ENCODE measurements around the gene CA11. TPM values are rescaled to one million over a fixed set of nuclear protein-coding genes. Genes with fewer than 3 reads are reported as not detected.
A peak's percentile ranks its signal among the peaks of the same experiment; 100 is the strongest.

CA11 gene
- total RNA-seq, 4 donors from 2014 or later, result 1.4 to 2.5 TPM; not detected in 2

GRCh38 chr19:48611872-48612271, 34.1 kb downstream of the CA11 start:
- intact Hi-C loops (cut with DNase I; ENCODE audit: low total_unique reads) (no loop called here), in situ Hi-C loops (cut with MboI; ENCODE audit: low pct_ligation_motif_present in 1 of 4, low pct_unique_long_range_greater_than_20kb in 1 of 4, low sequenced_read_pairs in 3 of 4) (no loop called here)
- no peak for TF ChIP-seq POLR2A (IDR thresholded peaks at IDR 0.05)
- no peak for TF ChIP-seq POLR2AphosphoS5 (IDR thresholded peaks at IDR 0.05)
- TF ChIP-seq EP300 (IDR thresholded peaks at IDR 0.05; ENCODE audit: low read depth), result no peak
- TF ChIP-seq CTCF (IDR thresholded peaks at IDR 0.05), result no peak
- H3K27me3 ChIP-seq, result no peaks in the 10 kb centered on the region
- H3K36me3 ChIP-seq, result peaks cover 0 to 17% (median 5%) of the 10 kb centered on the region in 4 donors
- no peak overlapping the region for H3K4me3 ChIP-seq
- H3K4me1 ChIP-seq, result peaks cover 14 to 25% (median 24%) of the 10 kb centered on the region in 4 donors
- 90% methylated on average over 14 of the region's 14 CpGs; no CpG with 5 or more reads in 1 of the 2 donors for WGBS, 2 donors (ENCODE audit: low coverage in 1 of 2)
- no peak for DNase-seq
- H3K27ac ChIP-seq, result no peak overlapping the region
- no peaks in the 10 kb centered on the region for H3K9me3 ChIP-seq

- Histone ChIP-seq H3K4me1 (peaks cover 0 to 12% (median 7%) of the 10 kb centered on the region in 4 donors), H3K27me3 (no peaks in the 10 kb centered on the region), H3K9me3 (no peaks in the 10 kb centered on the region), H3K27ac (no peak overlapping the region), H3K4me3 (no peak overlapping the region), H3K36me3 (no peaks in the 10 kb centered on the region)
- TF ChIP-seq POLR2AphosphoS5 (IDR thresholded peaks at IDR 0.05) (no peak), CTCF (IDR thresholded peaks at IDR 0.05) (no peak), POLR2A (IDR thresholded peaks at IDR 0.05) (no peak), EP300 (IDR thresholded peaks at IDR 0.05; ENCODE audit: low read depth) (no peak)
- no peak for DNase-seq
- in situ Hi-C loops (cut with MboI; ENCODE audit: low pct_ligation_motif_present in 1 of 4, low pct_unique_long_range_greater_than_20kb in 1 of 4, low sequenced_read_pairs in 3 of 4), result no loop called here
- WGBS, 2 donors (ENCODE audit: low coverage in 1 of 2), result 89 to 95% methylated on average over 6 to 20 of the region's 20 CpGs
- intact Hi-C loops (cut with DNase I; ENCODE audit: low total_unique reads), result no loop called here
These were observed 36.3 kb downstream of the CA11 start for GRCh38 chr19:48609571-48610108.

- no peaks in the 10 kb centered on the region for H3K36me3 ChIP-seq
- H3K4me1 ChIP-seq, result peaks cover 0 to 12% (median 7%) of the 10 kb centered on the region in 4 donors
- H3K4me3 ChIP-seq, result no peak overlapping the region
- 12% methylated on average over 7 of the region's 9 CpGs; no CpG with 5 or more reads in 1 of the 2 donors for WGBS, 2 donors (ENCODE audit: low coverage in 1 of 2)
- intact Hi-C loops (cut with DNase I; ENCODE audit: low total_unique reads), result no loop called here
- no peaks in the 10 kb centered on the region for H3K9me3 ChIP-seq
- in situ Hi-C loops (cut with MboI; ENCODE audit: low pct_ligation_motif_present in 1 of 4, low pct_unique_long_range_greater_than_20kb in 1 of 4, low sequenced_read_pairs in 3 of 4), result no loop called here
- TF ChIP-seq CTCF (IDR thresholded peaks at IDR 0.05) (peak; percentile 30 to 47 (median 37)), EP300 (IDR thresholded peaks at IDR 0.05; ENCODE audit: low read depth) (no peak), POLR2AphosphoS5 (IDR thresholded peaks at IDR 0.05) (no peak), POLR2A (IDR thresholded peaks at IDR 0.05) (no peak)
- peak; percentile 68 for DNase-seq
- no peaks in the 10 kb centered on the region for H3K27me3 ChIP-seq
- H3K27ac ChIP-seq, result peak overlapping the region in 1 of 4 donors; percentile 34
These were observed 37.2 kb downstream of the CA11 start for GRCh38 chr19:48608798-48609263.

GRCh38 chr19:48607359-48607755, 38.6 kb downstream of the CA11 start:
- no peaks in the 10 kb centered on the region for H3K36me3 ChIP-seq

More at GRCh38 chr19:48607359-48607755, 38.6 kb downstream of the CA11 start:
- H3K4me1 ChIP-seq, result peaks cover 0 to 15% (median 3%) of the 10 kb centered on the region in 4 donors
- DNase-seq, result no peak
- intact Hi-C loops (cut with DNase I; ENCODE audit: low total_unique reads), result no loop called here
- 89 to 90% methylated on average over 5 to 7 of the region's 7 CpGs for WGBS, 2 donors (ENCODE audit: low coverage in 1 of 2)
- no peak overlapping the region for H3K27ac ChIP-seq
- H3K4me3 ChIP-seq, result no peak overlapping the region
- H3K27me3 ChIP-seq, result no peaks in the 10 kb centered on the region
- no peaks in the 10 kb centered on the region for H3K9me3 ChIP-seq
- TF ChIP-seq EP300 (IDR thresholded peaks at IDR 0.05; ENCODE audit: low read depth) (no peak), POLR2AphosphoS5 (IDR thresholded peaks at IDR 0.05) (no peak), POLR2A (IDR thresholded peaks at IDR 0.05) (no peak), CTCF (IDR thresholded peaks at IDR 0.05) (no peak)
- in situ Hi-C loops (cut with MboI; ENCODE audit: low pct_ligation_motif_present in 1 of 4, low pct_unique_long_range_greater_than_20kb in 1 of 4, low sequenced_read_pairs in 3 of 4), result no loop called here

Measured in transverse colon (tissue), 4 donors.